GM12878 (cell line): Measurements from ENCODE around the gene UNKL. TPM values are rescaled to one million over a fixed set of nuclear protein-coding genes. Genes with fewer than 3 reads are reported as not detected.

Source experiments
- ATAC-seq: fragments of 200-7000 bp; cut with Tn5 transposase; 3 replicates; pipeline ENCODE4 v1.9.1; 2020; ENCODE audit warnings: mild to moderate bottlenecking, moderate library complexity
- BruUV-seq: library from RNA; stranded (reverse); fragments of 400-500 nt; replicated peaks from 2 replicates; lab custom pipeline; 2021; lab: Mats Ljungman, UMichigan
- CTCF ChIA-PET: fragments of 300-600 bp; sonication (Branson Sonifier 250); formaldehyde crosslinking; extraction: SDS; loops from one replicate; lab custom pipeline; 2021; ENCODE audit warnings: inconsistent platforms; lab: Yijun Ruan, JAX
- POLR2A ChIA-PET: fragments of 350-600 bp; formaldehyde crosslinking; extraction: SDS; loops from one replicate; lab custom pipeline; 2021; ENCODE audit warnings: inconsistent platforms; lab: Charles Lee
- RAD21 ChIA-PET: fragments of 300-600 bp; sonication (Branson Sonifier 250); formaldehyde crosslinking; loops from one replicate; lab custom pipeline; 2023; ENCODE audit warnings: antibody characterized with exemption; ENCODE audit not compliant: unreplicated experiment; lab: Charles Lee
- SMC1A ChIA-PET: fragments of 300-600 bp; sonication (Branson Sonifier 250); formaldehyde crosslinking; loops from one replicate; lab custom pipeline; 2023; ENCODE audit not compliant: unreplicated experiment, uncharacterized antibody; lab: Charles Lee
- DNase-seq: peaks from one replicate; pipeline ENCODE4 v3.0.0-alpha.2; 2011; ENCODE audit warnings: low read depth, low spot score
- FAIRE-seq: peaks from 3 replicates; lab custom pipeline; 2011; peaks lifted over from hg19 to GRCh38; lab: Jason Lieb, UNC
- H2AFZ ChIP-seq: 2 replicates; pipeline ENCODE4 v1.6.0; 2011; ENCODE audit warnings: low read depth, low read length, control low read depth; ENCODE audit not compliant: control insufficient read depth
- H3K27ac ChIP-seq: 2 replicates; pipeline ENCODE4 v1.5.1; 2011; ENCODE audit warnings: control low read depth; ENCODE audit not compliant: control insufficient read depth, insufficient read depth
- H3K27me3 ChIP-seq, 2 experiments: replicated peaks in 1 of 2; 2 replicates each; pipeline versions ENCODE4 v1.6.0 to v1.6.1; 2011; ENCODE audit warnings: low read length in 1 of 2; ENCODE audit not compliant: control insufficient read depth in 2 of 2, insufficient read depth in 2 of 2
- H3K36me3 ChIP-seq, 2 experiments: 2 replicates each; pipeline ENCODE4 v1.5.1; 2011; ENCODE audit warnings: low read length in 1 of 2; ENCODE audit not compliant: control insufficient read depth in 2 of 2, insufficient read depth in 2 of 2
- H3K4me1 ChIP-seq: 2 replicates; pipeline ENCODE4 v1.6.1; 2011; ENCODE audit warnings: mild to moderate bottlenecking, low read length, moderate library complexity, mixed read lengths; ENCODE audit not compliant: control insufficient read depth, insufficient read depth
- H3K4me2 ChIP-seq: 2 replicates; pipeline ENCODE4 v1.6.0; 2011; ENCODE audit warnings: control low read depth; ENCODE audit not compliant: control insufficient read depth, insufficient read depth
- H3K4me3 ChIP-seq: fragments of 200-600 bp; sonication (generic); 2 replicates; pipeline ENCODE4 v1.5.1; 2016
- H3K79me2 ChIP-seq: 2 replicates; pipeline ENCODE4 v1.6.0; 2011; ENCODE audit warnings: low read length; ENCODE audit not compliant: control insufficient read depth, insufficient read depth
- H3K9ac ChIP-seq: 2 replicates; pipeline ENCODE4 v1.8.0; 2011; ENCODE audit warnings: low read length, control low read depth, mixed read lengths; ENCODE audit not compliant: control insufficient read depth, insufficient read depth
- H3K9me3 ChIP-seq: replicated peaks from 3 replicates; pipeline ENCODE4 v1.5.1; 2011; ENCODE audit warnings: mild to moderate bottlenecking, low read length; ENCODE audit not compliant: control insufficient read depth, insufficient read depth
- H4K20me1 ChIP-seq: 2 replicates; pipeline ENCODE4 v1.6.0; 2011; ENCODE audit not compliant: control insufficient read depth, insufficient read depth
- E2F4 ChIP-seq: IDR thresholded peaks from 2 replicates; pipeline ENCODE4 v1.6.1; 2012; ENCODE audit warnings: low read depth, low read length, improper control_type of control experiment
- EP300 ChIP-seq, 2 experiments: fragments of 150-350 bp in 1 of 2; IDR thresholded peaks; 2 replicates each; pipeline ENCODE4 v1.6.1; 2011 to 2012; ENCODE audit warnings: low read depth in 2 of 2, low read length in 2 of 2, borderline replicate concordance in 1 of 2, improper control_type of control experiment in 1 of 2, inconsistent platforms in 1 of 2; ENCODE audit not compliant: control insufficient read depth in 1 of 2
- ETV6 ChIP-seq, 2 experiments: fragments of 450-650 bp in 1 of 2; IDR thresholded peaks in 1 of 2; conservative IDR thresholded peaks in 1 of 2; 2 replicates each; pipeline ENCODE4 v1.6.1; 2014; ENCODE audit warnings: antibody characterized with exemption in 1 of 2, borderline replicate concordance in 1 of 2, low read depth in 1 of 2, mild to moderate bottlenecking in 1 of 2, moderate library complexity in 1 of 2
- FOS ChIP-seq: IDR thresholded peaks from 3 replicates; pipeline ENCODE4 v1.6.1; 2011; ENCODE audit warnings: borderline replicate concordance; ENCODE audit not compliant: insufficient read length; ENCODE audit errors: extremely low read depth
- IKZF1 ChIP-seq: fragments of 450-650 bp; conservative IDR thresholded peaks from 2 replicates; pipeline ENCODE4 v1.6.1; 2017; ENCODE audit warnings: antibody characterized with exemption, mild to moderate bottlenecking
- JUNB ChIP-seq: IDR thresholded peaks from 2 replicates; pipeline ENCODE4 v1.6.1; 2016; ENCODE audit warnings: antibody characterized with exemption, mild to moderate bottlenecking
- LARP7 ChIP-seq: fragments of 450-650 bp; IDR thresholded peaks from 2 replicates; pipeline ENCODE4 v1.6.1; 2017; ENCODE audit warnings: mild to moderate bottlenecking
- MTA2 ChIP-seq: fragments of 450-650 bp; IDR thresholded peaks from 2 replicates; pipeline ENCODE4 v1.6.1; 2016; ENCODE audit warnings: low read depth, mild to moderate bottlenecking, moderate library complexity
- MTA3 ChIP-seq: IDR thresholded peaks from 2 replicates; pipeline ENCODE4 v1.6.1; 2012; ENCODE audit warnings: low read length, inconsistent platforms, borderline replicate concordance
- NR2F1 ChIP-seq: fragments of 450-650 bp; conservative IDR thresholded peaks from 2 replicates; pipeline ENCODE4 v1.6.1; 2017; ENCODE audit warnings: mild to moderate bottlenecking
- PAX5 ChIP-seq: IDR thresholded peaks from 2 replicates; pipeline ENCODE4 v1.6.1; 2011; ENCODE audit warnings: low read depth, low read length, borderline replicate concordance
- RCOR1 ChIP-seq: conservative IDR thresholded peaks from 2 replicates; pipeline ENCODE4 v1.6.1; 2012; ENCODE audit warnings: low read depth, low read length, improper control_type of control experiment
- SMAD1 ChIP-seq: fragments of 450-650 bp; IDR thresholded peaks from 2 replicates; pipeline ENCODE4 v1.6.1; 2018; ENCODE audit warnings: mild to moderate bottlenecking, low read depth; ENCODE audit not compliant: partially characterized antibody
- SMC3 ChIP-seq: IDR thresholded peaks from 2 replicates; pipeline ENCODE4 v1.6.1; 2011; ENCODE audit warnings: low read length, improper control_type of control experiment, borderline replicate concordance
- SPI1 ChIP-seq: IDR thresholded peaks from 2 replicates; pipeline ENCODE4 v1.6.1; 2011; ENCODE audit warnings: low read depth, mild to moderate bottlenecking, low read length, moderate library complexity, borderline replicate concordance; ENCODE audit not compliant: insufficient read depth
- YBX1 ChIP-seq: fragments of 450-650 bp; IDR thresholded peaks from 2 replicates; pipeline ENCODE4 v1.6.1; 2016; ENCODE audit warnings: antibody characterized with exemption
- ZBTB33 ChIP-seq: fragments of 450-650 bp; IDR thresholded peaks from 2 replicates; pipeline ENCODE4 v1.6.1; 2017; ENCODE audit warnings: mild to moderate bottlenecking
- ZNF274 ChIP-seq: IDR thresholded peaks from one replicate; pipeline ENCODE4 v1.8.0; 2011; ENCODE audit not compliant: insufficient read length, insufficient read depth
- ZSCAN29 ChIP-seq: fragments of 450-650 bp; IDR thresholded peaks from 2 replicates; pipeline ENCODE4 v1.6.1; 2017; ENCODE audit warnings: mild to moderate bottlenecking, moderate library complexity
- WGBS: methylation state at CpG from one replicate; pipeline ENCODE4 v1.1.6; 2016; ENCODE audit warnings: low lambda C conversion rate; ENCODE audit not compliant: insufficient replicate concordance, insufficient coverage; ENCODE audit errors: missing lambda C conversion rate; 5-methylcytosine and 5-hydroxymethylcytosine counted together
- in situ Hi-C: fragments of 300-500 bp; cut with MboI; formaldehyde crosslinking; loops from 9 replicates; pipeline ENCODE4 v1.14.3; 2018; ENCODE audit warnings: mixed read lengths
- intact Hi-C: fragments of 100-400 bp; cut with micrococcal nuclease; formaldehyde crosslinking; loops from one replicate; pipeline ENCODE4 v1.14.2; 2022; ENCODE audit not compliant: unreplicated experiment
- polyA plus RNA-seq, 11 experiments: library from polyadenylated mRNA; depleted of rRNA in 4 of 11; unstranded in 6 of 11; stranded (reverse) in 5 of 11; fragments of >200 nt; fragmentation: Nextera tagmentation in 4 of 11; fragmentation: Illumina TruSeq in 1 of 11; extraction: Ambion mirVana in 4 of 11; extraction: Trizol in 1 of 11; gene quantifications; 1 replicate in 1 of 11; 2 replicates in 10 of 11; pipeline versions ENCODE4 v1.2.1 to v1.2.3, GENCODE V29; 2011 to 2016; ENCODE audit warnings: inconsistent platforms in 2 of 11, missing spikeins in 2 of 11, low read depth in 1 of 11
- total RNA-seq, 4 experiments: library from RNA; depleted of rRNA in 3 of 4; stranded (reverse); fragments of >200 nt in 3 of 4; fragmentation: Illumina TruSeq in 1 of 4; extraction: Trizol in 1 of 4; gene quantifications; 2 replicates each; pipeline versions ENCODE4 v1.2.1 to v1.2.3, GENCODE V29; 2013 to 2021

UNKL gene
- total and polyA plus RNA-seq, 10 of the 15 experiments (the other 5 are each of a cell fraction or from before 2014, with no cell fraction given) = 0.40 to 21.6 (median 9.1) TPM

GRCh38 chr16:1454561-1454960 is 40.1 kb upstream of the UNKL start:
- Histone ChIP-seq H3K9ac (no peak overlapping the region), H3K79me2 (no peaks in the 10 kb centered on the region), H3K27ac (no peak overlapping the region), H2AFZ (no peak overlapping the region), H3K4me1 (peaks cover 10% of the 10 kb centered on the region), H3K4me3 (no peak overlapping the region)
- whole genome bisulfite sequencing = 88% methylated on average over 17 of the region's 17 CpGs
- intact Hi-C loops = no loop called here
- no peak for ATAC-seq
- CTCF ChIA-PET = no interaction called here
- TF ChIP-seq MTA3 = no peak
- no peak for TF ChIP-seq NR2F1
- no peak for TF ChIP-seq SMC3
- no peak for TF ChIP-seq SMAD1
- TF ChIP-seq EP300 (IDR thresholded peaks at IDR 0.05; ENCODE audit: borderline replicate concordance in 1 of 2, control insufficient read depth in 1 of 2, low read depth in 2 of 2, low read length in 2 of 2) = no peak
- TF ChIP-seq RCOR1 = no peak
- no peak for TF ChIP-seq ETV6 (conservative IDR thresholded peaks at IDR 0.05 in 1 of 2, IDR thresholded peaks at IDR 0.05 in 1 of 2; ENCODE audit: borderline replicate concordance in 1 of 2, low read depth in 1 of 2)
- TF ChIP-seq E2F4 = no peak
- no peak for TF ChIP-seq ZNF274
- no peak for TF ChIP-seq JUNB
- no peak for TF ChIP-seq LARP7
- no peak for TF ChIP-seq ZSCAN29
- no peak for TF ChIP-seq IKZF1
- no peak for TF ChIP-seq YBX1
- TF ChIP-seq ZBTB33 = no peak
- no peak for TF ChIP-seq FOS
- no peak for TF ChIP-seq SPI1
- TF ChIP-seq MTA2 = no peak
- no peak for TF ChIP-seq PAX5
- TF ChIP-seq, all 136 proteins: peak for 0
- ChIA-PET SMC1A (no interaction called here), RAD21 (no interaction called here), POLR2A (no interaction called here)
- no peaks in the 10 kb centered on the region for H4K20me1 ChIP-seq
- no peak overlapping the region for H3K4me2 ChIP-seq
- peaks cover 0 to 1% of the 10 kb centered on the region in 2 experiments; a peak in 3 of 4 replicates for H3K36me3 ChIP-seq
- BruUV-seq = no TSS peak
- no peak for DNase-seq
- no peaks in the 10 kb centered on the region for H3K9me3 ChIP-seq
- FAIRE-seq = no peak
- in situ Hi-C loops = no loop called here
- no peaks in the 10 kb centered on the region for H3K27me3 ChIP-seq
